B cell (primary cell): ENCODE data around the gene UMODL1.

Source experiments
- EZH2 ChIP-seq: IDR thresholded peaks from 2 replicates; pipeline ENCODE4 v1.6.1; 2012; ENCODE audit warnings: borderline replicate concordance, low read depth, mild to moderate bottlenecking, moderate library complexity, low read length; ENCODE audit not compliant: insufficient read depth, poor library complexity, severe bottlenecking
- TF ChIP-seq, protein P1 (sequence below): fragments of 200-600 bp; IDR thresholded peaks from one replicate; pipeline ENCODE4 v1.8.0; 2022; ENCODE audit warnings: antibody characterized with exemption, mild to moderate bottlenecking

DNA sequence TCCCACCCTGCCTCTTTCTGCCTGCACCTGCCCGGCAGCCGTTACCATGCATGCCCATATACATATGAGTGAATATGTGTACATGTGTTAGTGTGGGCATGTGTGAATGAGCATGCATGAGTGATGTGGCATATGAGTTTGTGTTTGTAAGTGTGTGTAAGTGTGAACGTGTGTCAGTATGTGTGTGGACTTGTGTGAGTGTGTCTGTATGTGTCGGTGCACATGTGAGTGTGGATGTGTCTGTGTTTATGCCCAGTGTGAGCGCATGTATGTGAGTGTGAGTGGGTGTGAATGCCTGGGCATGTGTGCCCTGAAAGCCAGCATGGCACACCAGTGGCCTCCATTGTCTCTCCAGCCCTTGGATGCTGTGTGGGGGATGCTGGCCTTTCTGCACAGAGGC is 2.5 kb upstream of the UMODL1 start:
- TF ChIP-seq, protein P1, sequence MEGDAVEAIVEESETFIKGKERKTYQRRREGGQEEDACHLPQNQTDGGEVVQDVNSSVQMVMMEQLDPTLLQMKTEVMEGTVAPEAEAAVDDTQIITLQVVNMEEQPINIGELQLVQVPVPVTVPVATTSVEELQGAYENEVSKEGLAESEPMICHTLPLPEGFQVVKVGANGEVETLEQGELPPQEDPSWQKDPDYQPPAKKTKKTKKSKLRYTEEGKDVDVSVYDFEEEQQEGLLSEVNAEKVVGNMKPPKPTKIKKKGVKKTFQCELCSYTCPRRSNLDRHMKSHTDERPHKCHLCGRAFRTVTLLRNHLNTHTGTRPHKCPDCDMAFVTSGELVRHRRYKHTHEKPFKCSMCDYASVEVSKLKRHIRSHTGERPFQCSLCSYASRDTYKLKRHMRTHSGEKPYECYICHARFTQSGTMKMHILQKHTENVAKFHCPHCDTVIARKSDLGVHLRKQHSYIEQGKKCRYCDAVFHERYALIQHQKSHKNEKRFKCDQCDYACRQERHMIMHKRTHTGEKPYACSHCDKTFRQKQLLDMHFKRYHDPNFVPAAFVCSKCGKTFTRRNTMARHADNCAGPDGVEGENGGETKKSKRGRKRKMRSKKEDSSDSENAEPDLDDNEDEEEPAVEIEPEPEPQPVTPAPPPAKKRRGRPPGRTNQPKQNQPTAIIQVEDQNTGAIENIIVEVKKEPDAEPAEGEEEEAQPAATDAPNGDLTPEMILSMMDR, result no peak
- TF ChIP-seq EZH2, result no peak
